Endothelial cell of umbilical vein (primary cell): ENCODE measurements around the gene TADA2A. TPM values are rescaled to one million over a fixed set of nuclear protein-coding genes. Genes with fewer than 3 reads are reported as not detected.

Source experiments
- BruUV-seq: library from RNA; stranded (reverse); fragments of 400-500 nt; replicated peaks from 2 replicates; lab custom pipeline; 2021; lab: Mats Ljungman, UMichigan
- CTCF ChIA-PET: fragments of 300-600, 350-600 bp; sonication (Branson Sonifier 250); formaldehyde crosslinking; loops from one replicate; lab custom pipeline; 2021; ENCODE audit warnings: antibody characterized with exemption, inconsistent platforms; lab: Charles Lee
- POLR2A ChIA-PET: fragments of 300-600, 350-600 bp; sonication (Branson Sonifier 250); formaldehyde crosslinking; loops from one replicate; lab custom pipeline; 2021; ENCODE audit warnings: antibody characterized with exemption, inconsistent platforms; lab: Charles Lee
- DNase-seq: peaks from one replicate; pipeline ENCODE4 v3.0.0-alpha.2; 2011; ENCODE audit warnings: low read depth, low spot score
- FAIRE-seq: peaks from 2 replicates; lab custom pipeline; 2011; peaks lifted over from hg19 to GRCh38; lab: Jason Lieb, UNC
- H2AFZ ChIP-seq: 2 replicates; pipeline ENCODE4 v1.6.0; 2012; ENCODE audit warnings: low read depth, low read length, control low read depth, inconsistent platforms
- H3K27ac ChIP-seq: 2 replicates; pipeline ENCODE4 v1.5.1; 2011; ENCODE audit warnings: low read depth, mild to moderate bottlenecking, control low read depth, low read length, moderate library complexity; ENCODE audit not compliant: insufficient read depth
- H3K27me3 ChIP-seq, 2 experiments: 2 replicates each; pipeline versions ENCODE4 v1.6.0 to v1.6.1; 2011; ENCODE audit warnings: low read length in 2 of 2, mixed read lengths in 1 of 2; ENCODE audit not compliant: control insufficient read depth in 2 of 2, insufficient read depth in 2 of 2
- H3K36me3 ChIP-seq, 2 experiments: 2 replicates in 1 of 2; 3 replicates in 1 of 2; pipeline ENCODE4 v1.5.1; 2011; ENCODE audit warnings: low read length in 2 of 2, mild to moderate bottlenecking in 1 of 2, moderate library complexity in 1 of 2; ENCODE audit not compliant: control insufficient read depth in 2 of 2, insufficient read depth in 2 of 2; ENCODE audit errors: extremely low read depth in 1 of 2
- H3K4me1 ChIP-seq: 3 replicates; pipeline ENCODE4 v1.5.1; 2011; ENCODE audit warnings: mild to moderate bottlenecking, low read length; ENCODE audit not compliant: control insufficient read depth, insufficient read depth; ENCODE audit errors: extremely low read depth
- H3K4me2 ChIP-seq: 2 replicates; pipeline ENCODE4 v1.6.1; 2011; ENCODE audit warnings: low read length, control low read depth, mixed read lengths; ENCODE audit not compliant: insufficient read depth
- H3K4me3 ChIP-seq, 3 experiments: fragments of 200-600 bp in 1 of 3; sonication (generic), shearing (Covaris generic) in 1 of 3; replicated peaks in 1 of 3; 2 replicates each; pipeline ENCODE4 v1.5.1; 2011 to 2016; ENCODE audit warnings: control low read depth in 3 of 3, low read length in 3 of 3, mild to moderate bottlenecking in 2 of 3, inconsistent platforms in 1 of 3, low read depth in 1 of 3, moderate library complexity in 1 of 3; ENCODE audit not compliant: insufficient read depth in 1 of 3
- H3K79me2 ChIP-seq: 2 replicates; pipeline ENCODE4 v1.6.0; 2012; ENCODE audit warnings: low read length, inconsistent platforms; ENCODE audit not compliant: control insufficient read depth, insufficient read depth
- H3K9ac ChIP-seq: replicated peaks from 2 replicates; pipeline ENCODE3; 2011; ENCODE audit warnings: low read length, control low read depth; ENCODE audit not compliant: insufficient read depth; ENCODE audit errors: extremely low read depth
- H3K9me1 ChIP-seq: replicated peaks from 3 replicates; pipeline ENCODE4 v1.6.0; 2011; ENCODE audit warnings: mild to moderate bottlenecking, low read length; ENCODE audit not compliant: control insufficient read depth, insufficient read depth; ENCODE audit errors: extremely low read depth
- H3K9me3 ChIP-seq: replicated peaks from 2 replicates; pipeline ENCODE4 v1.5.1; 2012; ENCODE audit warnings: low read length, inconsistent platforms; ENCODE audit not compliant: control insufficient read depth, insufficient read depth
- H4K20me1 ChIP-seq: replicated peaks from 2 replicates; pipeline ENCODE3; 2011; ENCODE audit warnings: mild to moderate bottlenecking, low read length; ENCODE audit not compliant: control insufficient read depth, insufficient read depth; ENCODE audit errors: extremely low read depth
- CTCF ChIP-seq, 2 donors: IDR thresholded peaks; 1 replicate in 1 of 2; 2 replicates in 1 of 2; pipeline ENCODE4 v1.5.1; 2011; ENCODE audit warnings: low read length in 2 of 2, mild to moderate bottlenecking in 2 of 2, moderate library complexity in 2 of 2, control low read depth in 1 of 2, inconsistent platforms in 1 of 2, low read depth in 1 of 2; ENCODE audit not compliant: insufficient read depth in 1 of 2; ENCODE audit errors: extremely low read depth in 1 of 2
- EZH2 ChIP-seq: IDR thresholded peaks from 2 replicates; pipeline ENCODE4 v1.6.1; 2012; ENCODE audit warnings: borderline replicate concordance, low read depth, mild to moderate bottlenecking, moderate library complexity, low read length, inconsistent platforms; ENCODE audit not compliant: severe bottlenecking
- FOS ChIP-seq: IDR thresholded peaks from 2 replicates; pipeline ENCODE4 v1.6.1; 2011; ENCODE audit warnings: mild to moderate bottlenecking, low read length, moderate library complexity, borderline replicate concordance; ENCODE audit not compliant: insufficient read depth
- GATA2 ChIP-seq: IDR thresholded peaks from 2 replicates; pipeline ENCODE4 v1.7.0; 2011; ENCODE audit warnings: low read depth, mild to moderate bottlenecking, moderate library complexity, mixed read lengths, low read length; ENCODE audit not compliant: insufficient read length, insufficient read depth
- JUN ChIP-seq: IDR thresholded peaks from 2 replicates; pipeline ENCODE4 v1.6.1; 2011; ENCODE audit warnings: borderline replicate concordance, low read depth; ENCODE audit not compliant: insufficient read length, insufficient read depth
- MAX ChIP-seq: IDR thresholded peaks from 2 replicates; pipeline ENCODE4 v1.6.1; 2011; ENCODE audit not compliant: insufficient read depth, insufficient read length
- MYC ChIP-seq: IDR thresholded peaks from one replicate; pipeline ENCODE4 v1.6.1; 2011; ENCODE audit warnings: mild to moderate bottlenecking, low read depth, low read length
- POLR2A ChIP-seq: IDR thresholded peaks from 2 replicates; pipeline ENCODE4 v1.6.1; 2012; ENCODE audit warnings: low read depth, mild to moderate bottlenecking, control low read depth, low read length
- POLR2AphosphoS5 ChIP-seq: IDR thresholded peaks from 2 replicates; pipeline ENCODE4 v1.6.1; 2012; ENCODE audit warnings: low read depth, mild to moderate bottlenecking, control low read depth, low read length, moderate library complexity; ENCODE audit not compliant: insufficient read depth
- dilution Hi-C: fragments of 300-500 bp; cut with MboI; formaldehyde crosslinking; loops from one replicate; pipeline ENCODE4 v1.15.0; 2019; ENCODE audit warnings: low sequenced_read_pairs; ENCODE audit not compliant: extremely low pct_ligation_motif_present
- intact Hi-C: fragments of 100-400 bp; cut with micrococcal nuclease; formaldehyde crosslinking; loops from one replicate; pipeline ENCODE4 v1.10.0; 2022
- polyA plus RNA-seq, 4 experiments: library from polyadenylated mRNA; depleted of rRNA in 3 of 4; stranded (reverse) in 3 of 4; unstranded in 1 of 4; fragments of >200 nt; gene quantifications; 2 replicates each; pipeline versions ENCODE4 v1.2.1 to v1.2.3, GENCODE V29; 2011 to 2012; ENCODE audit warnings: missing spikeins in 1 of 4
- total RNA-seq: library from RNA; stranded (reverse); gene quantifications from 2 replicates; pipeline ENCODE4 v1.2.3, GENCODE V29; 2021

The TADA2A gene
- total and polyA plus RNA-seq, 2 donors (not counting 3 experiments of a cell fraction or from before 2014, with no cell fraction given): 9.9 to 22.4 TPM

- TF ChIP-seq JUN (no peak), CTCF (IDR thresholded peaks at IDR 0.05; ENCODE audit: extremely low read depth in 1 of 2, insufficient read depth in 1 of 2, low read depth in 1 of 2, low read length in 2 of 2) (no peak), MAX (no peak), MYC (no peak), POLR2A (no peak), GATA2 (no peak), POLR2AphosphoS5 (no peak), FOS (no peak), EZH2 (no peak)
- ChIA-PET CTCF (no interaction called here), POLR2A (no interaction called here)
- no peaks in the 10 kb centered on the region for H3K9me1 ChIP-seq
- no peaks in the 10 kb centered on the region for H3K27me3 ChIP-seq
- H3K4me2 ChIP-seq: no peak overlapping the region
- no TSS peak for BruUV-seq
- H3K9ac ChIP-seq: no peak overlapping the region
- H3K27ac ChIP-seq: no peak overlapping the region
- no peak overlapping the region for H3K4me3 ChIP-seq
- H4K20me1 ChIP-seq: no peaks in the 10 kb centered on the region
- H3K4me1 ChIP-seq: peaks cover 22% of the 10 kb centered on the region
- peaks cover 3 to 7% of the 10 kb centered on the region in 2 experiments for H3K36me3 ChIP-seq
- no peak overlapping the region for H2AFZ ChIP-seq
- dilution Hi-C loops (no loop called here), intact Hi-C loops (no loop called here)
- no peaks in the 10 kb centered on the region for H3K9me3 ChIP-seq
- H3K79me2 ChIP-seq: no peaks in the 10 kb centered on the region
- DNase-seq (no peak), FAIRE-seq (no peak)
These were observed 71.5 kb downstream of the TADA2A start for GRCh38 chr17:37478187-37478586.
